ENCODE results near the gene DAGLB.

GRCh38 chr7:6417408-6417807 lies 30.3 kb downstream of the DAGLB start:
- TF ChIP-seq CTCF (IDR thresholded peaks at IDR 0.05; ENCODE audit: low read length), result no peak
- TF ChIP-seq EZH2 (optimal IDR thresholded peaks at IDR 0.05; ENCODE audit: low read depth, low read length), result no peak
